NCI-H1092 treated with DMSO at 0.1 percent for 48 hours (cell line): ENCODE data around the gene COL13A1.
A peak's percentile ranks its signal among the peaks of the same experiment; 100 is the strongest.

Experiments used
- DNase-seq: peaks from one replicate; lab custom pipeline; 2025; lab: John Stamatoyannopoulos, UW

Gene COL13A1

DNA sequence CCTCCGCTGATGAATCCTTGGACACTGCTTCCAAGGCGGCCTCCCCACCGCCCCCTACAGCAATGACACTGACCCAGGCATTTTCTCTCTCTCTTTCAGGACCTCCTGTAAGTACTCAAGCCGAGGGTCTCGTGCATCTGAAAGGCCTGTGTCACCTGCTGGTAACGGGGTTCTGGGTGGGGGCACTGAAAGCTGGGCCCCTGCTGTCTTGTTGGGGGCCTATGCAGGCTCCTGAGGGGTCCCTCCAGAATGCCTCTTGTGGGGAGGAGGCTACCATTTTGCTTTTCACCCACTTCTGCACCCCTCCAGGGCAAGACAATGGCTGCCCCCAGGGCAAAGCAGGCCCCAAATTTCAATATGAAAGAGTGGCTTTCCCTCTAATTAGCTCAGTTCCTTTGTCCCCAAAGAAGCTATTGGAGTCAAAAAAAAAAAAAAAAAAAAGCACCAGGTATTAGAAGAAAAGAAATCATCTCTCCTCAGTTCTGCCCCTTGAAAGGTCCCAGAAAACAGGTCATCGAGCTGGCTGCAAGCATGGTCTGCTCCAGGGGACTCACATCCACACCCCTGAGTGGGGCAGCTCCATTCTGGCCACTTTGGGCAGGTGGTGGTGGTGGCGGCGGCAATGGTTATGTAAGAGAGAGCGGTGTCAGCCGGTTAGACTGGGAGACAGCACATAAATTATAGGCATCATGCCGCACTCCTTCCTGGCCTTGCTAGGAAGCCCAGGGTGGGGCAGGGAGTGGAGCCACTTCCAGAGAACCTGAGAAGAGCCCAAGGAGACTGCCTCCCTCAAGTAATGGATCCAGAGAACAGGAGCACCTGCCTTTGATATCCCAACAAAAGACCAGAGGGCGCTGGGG lies 66.2 kb downstream of the COL13A1 start:
- DNase-seq: no peak

DNA sequence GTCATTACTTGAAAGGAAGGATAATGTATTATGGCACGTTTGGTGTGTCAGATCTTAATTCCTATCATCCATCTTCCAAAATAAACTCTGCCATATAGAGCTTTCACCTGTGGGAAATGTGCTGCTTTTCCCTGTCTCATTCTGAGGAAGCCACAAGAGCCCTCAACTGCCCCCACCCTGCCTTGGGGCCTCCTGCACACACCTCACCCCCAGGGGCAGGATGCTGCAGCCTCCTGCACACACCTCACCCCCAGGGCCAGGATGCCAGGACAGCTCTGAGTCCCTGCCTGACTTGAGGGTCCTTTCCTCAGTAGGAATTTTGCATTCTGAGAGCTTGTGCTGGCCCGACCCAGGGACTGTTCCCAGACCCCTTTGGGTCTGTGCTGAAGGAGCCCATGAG lies 67.1 kb downstream of the COL13A1 start:
- DNase-seq: no peak

DNA sequence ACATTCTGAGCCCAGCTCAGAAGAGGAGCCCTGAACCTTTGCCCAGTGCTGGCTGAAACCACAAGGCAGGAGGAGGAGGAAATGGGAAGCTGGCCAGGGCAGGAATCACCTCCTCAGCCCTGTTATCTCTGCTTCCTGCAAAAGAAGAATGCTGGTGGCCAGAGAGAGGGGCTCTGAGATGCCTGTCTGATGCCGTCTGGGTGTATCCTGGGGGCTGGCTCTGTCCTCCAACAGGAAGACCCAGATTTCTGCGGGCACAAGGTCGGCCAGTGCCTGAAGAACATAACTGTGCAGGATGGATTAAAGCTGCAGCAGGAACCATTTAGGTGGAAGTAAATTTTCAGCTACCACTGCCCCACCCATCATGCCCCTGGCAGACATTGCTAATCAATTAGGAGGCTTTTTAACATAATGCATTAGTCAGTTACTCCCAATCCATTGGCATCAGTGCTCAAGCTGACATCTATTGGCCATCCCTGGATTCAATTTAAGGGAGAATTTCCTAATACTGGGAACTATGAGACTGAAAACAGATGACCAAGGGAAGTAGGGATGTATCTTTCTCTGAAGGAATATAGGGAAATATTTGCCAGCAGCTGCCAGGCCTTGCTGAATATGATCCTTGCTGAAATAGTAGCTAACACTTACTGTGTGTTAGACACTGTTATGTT lies 67.7 kb downstream of the COL13A1 start:
- no peak for DNase-seq

GRCh38 chr10:69870591-69870990 lies 68.9 kb downstream of the COL13A1 start:
- DNase-seq: no peak

DNA sequence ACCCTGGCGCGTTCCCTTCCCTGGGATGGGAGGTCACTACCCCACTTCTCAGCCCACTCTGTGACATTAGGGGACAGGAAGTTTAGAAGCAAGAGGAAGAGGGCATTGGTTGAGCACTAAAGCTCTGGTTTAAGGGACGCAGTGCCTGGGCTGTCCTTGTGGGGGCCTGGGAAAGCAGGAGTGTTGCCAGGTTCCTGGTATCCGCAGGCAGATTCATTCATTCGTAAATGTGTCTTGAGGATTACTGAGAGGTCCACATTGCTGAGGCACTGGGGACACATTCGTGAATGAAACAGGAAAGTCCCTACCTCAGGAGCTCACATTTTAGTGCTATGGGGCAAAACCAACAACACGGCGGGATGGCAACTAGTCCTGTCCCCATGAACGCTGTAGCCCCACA lies 69.4 kb downstream of the COL13A1 start:
- no peak for DNase-seq

- DNase-seq: no peak
Measured at GRCh38 chr10:69872323-69872722, 70.6 kb downstream of the COL13A1 start.

DNA sequence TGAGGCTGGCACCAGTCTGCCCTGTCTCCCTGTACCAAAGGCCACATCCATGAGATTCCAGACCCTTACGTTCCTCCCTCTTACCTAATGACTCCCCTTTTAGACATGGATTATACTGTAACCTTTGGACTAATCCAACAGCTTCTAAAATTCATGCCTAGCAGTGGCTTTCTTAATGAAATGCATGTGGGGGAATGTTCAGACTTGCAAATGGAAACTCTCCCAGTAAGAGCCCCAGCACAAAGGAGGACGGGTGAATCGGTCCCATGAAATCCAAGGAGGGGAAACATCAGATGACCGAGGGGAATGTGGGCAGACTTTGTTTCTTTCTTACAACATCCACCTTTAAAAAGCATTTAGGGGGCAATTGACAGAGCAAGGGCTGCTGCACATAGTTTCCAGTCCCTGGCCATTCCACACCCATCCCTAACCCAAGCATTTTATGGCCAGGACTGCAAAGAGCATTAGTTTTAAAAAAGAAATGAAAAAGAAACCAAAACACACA lies 71.5 kb downstream of the COL13A1 start:
- no peak for DNase-seq

DNA sequence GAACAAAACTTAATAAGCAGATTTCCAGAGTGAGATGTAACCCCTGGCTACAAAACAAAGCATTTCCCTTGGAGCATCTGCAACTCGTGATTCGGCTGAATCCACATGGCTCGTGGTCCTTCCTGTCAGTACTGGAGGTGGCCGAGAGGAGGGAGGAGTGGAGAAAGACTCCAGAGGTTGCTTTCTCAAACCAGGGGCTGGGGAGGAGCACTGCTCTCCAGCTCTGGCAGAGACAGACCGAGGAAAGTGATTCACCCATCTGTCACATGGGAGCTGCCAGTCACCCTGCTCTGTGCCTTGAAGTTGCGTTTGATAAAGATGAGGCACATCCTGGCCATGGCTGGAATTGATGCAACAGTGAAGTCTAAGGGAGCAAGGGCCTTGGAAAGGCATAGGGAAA lies 72.7 kb downstream of the COL13A1 start:
- DNase-seq: no peak

DNA sequence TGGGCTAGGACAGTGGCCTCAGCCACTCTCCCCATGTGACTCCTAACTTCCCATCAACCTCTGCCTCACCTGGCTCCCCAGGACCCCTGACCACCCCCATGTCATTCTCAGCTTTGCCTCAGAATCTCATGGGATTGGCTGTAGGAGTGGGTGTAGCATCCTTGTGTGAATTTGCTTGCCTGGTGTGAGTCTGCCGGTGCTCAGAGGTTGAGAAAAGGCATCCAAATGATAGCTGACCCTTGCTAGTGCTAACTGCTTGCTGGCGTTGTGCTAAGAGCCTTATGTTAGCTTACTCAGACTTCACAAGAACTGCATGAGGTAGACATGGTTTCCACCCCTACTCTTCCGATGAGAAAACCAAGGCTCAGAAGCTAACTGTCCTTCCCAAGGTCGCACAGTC lies 74.2 kb downstream of the COL13A1 start:
- no peak for DNase-seq

- DNase-seq: no peak
Measured at GRCh38 chr10:69876286-69876685, 74.6 kb downstream of the COL13A1 start.

DNA sequence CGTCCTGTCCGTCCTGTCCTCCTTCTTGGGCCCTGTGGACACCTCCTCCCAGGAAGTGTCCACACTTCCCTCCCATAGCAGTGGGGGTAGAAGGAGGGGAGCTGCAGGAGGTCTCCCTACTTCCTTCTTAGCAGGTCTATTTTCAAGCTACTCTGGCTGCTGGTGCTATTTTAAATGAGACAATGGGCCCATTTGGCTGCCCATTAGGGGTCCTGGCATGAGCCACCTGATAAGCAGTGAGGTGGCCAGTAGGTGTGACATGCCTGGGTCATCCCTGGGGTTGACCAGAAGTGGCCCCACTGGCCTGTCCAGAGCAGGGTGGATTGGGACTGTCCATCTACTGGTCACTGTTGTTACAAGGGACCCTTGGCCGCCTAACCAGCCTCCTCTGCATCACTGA lies 75.2 kb downstream of the COL13A1 start:
- DNase-seq: no peak

- no peak for DNase-seq
Measured at GRCh38 chr10:69878038-69878437, 76.3 kb downstream of the COL13A1 start.

GRCh38 chr10:69878951-69879350 lies 77.2 kb downstream of the COL13A1 start:
- no peak for DNase-seq

GRCh38 chr10:69879634-69880257 lies 78.0 kb downstream of the COL13A1 start:
- no peak for DNase-seq

DNA sequence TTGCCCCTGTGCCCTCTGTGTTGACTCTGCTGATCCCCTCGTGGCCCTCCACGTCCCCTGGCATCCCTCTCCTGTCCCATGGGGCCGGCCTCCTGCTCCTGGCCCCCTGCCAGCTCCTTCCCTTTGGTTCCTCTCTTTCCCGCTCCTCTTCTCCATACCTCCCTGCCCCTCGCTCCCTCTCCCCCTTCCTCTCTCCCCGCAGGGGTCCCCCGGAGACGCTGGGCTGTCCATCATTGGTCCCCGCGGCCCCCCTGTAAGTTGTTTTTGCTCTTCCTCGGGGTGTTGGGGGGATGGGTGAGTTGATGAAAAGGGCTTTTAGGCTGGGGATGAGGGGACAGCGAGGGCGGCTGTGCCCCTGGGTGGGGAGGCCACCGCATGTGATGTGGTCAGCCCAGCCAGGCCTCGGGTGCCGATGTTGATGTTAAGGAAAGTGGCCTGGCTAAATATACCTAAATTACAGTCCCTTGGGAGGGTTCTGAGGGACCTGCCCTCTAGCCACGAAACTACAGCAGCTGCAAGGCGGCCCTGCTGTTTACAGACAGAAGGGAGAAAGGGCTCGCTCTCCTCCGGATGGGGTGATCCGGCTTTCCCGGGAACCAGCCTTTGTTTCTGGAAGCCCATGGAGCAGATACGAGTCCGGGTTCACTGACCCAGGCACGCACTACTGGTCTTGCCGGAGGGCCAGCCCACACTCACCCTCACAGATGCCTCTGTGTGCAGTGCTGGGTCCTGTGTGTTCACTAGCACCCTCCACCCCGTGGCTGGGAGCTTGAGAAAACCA lies 78.8 kb downstream of the COL13A1 start:
- DNase-seq: no peak

DNA sequence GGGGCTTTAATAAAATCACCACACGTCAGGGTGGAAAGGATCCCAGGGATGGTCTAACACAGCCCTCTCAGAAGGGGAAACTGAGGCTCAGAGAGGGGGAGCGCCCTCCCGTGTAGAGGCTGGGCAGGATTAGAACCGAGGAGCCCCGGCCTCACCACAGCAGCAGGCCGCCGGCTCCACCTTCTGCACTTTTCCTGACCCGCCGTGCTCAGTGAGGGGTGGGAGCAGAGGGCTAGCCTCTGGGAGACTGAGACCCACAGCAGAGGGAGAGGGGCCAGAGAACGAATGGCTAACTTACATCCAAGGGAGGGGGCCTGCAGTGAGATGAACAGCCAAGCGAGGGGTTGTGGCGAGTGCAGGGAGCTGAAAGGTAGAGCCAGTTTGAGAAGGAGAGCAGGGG lies 79.5 kb downstream of the COL13A1 start:
- no peak for DNase-seq

DNA sequence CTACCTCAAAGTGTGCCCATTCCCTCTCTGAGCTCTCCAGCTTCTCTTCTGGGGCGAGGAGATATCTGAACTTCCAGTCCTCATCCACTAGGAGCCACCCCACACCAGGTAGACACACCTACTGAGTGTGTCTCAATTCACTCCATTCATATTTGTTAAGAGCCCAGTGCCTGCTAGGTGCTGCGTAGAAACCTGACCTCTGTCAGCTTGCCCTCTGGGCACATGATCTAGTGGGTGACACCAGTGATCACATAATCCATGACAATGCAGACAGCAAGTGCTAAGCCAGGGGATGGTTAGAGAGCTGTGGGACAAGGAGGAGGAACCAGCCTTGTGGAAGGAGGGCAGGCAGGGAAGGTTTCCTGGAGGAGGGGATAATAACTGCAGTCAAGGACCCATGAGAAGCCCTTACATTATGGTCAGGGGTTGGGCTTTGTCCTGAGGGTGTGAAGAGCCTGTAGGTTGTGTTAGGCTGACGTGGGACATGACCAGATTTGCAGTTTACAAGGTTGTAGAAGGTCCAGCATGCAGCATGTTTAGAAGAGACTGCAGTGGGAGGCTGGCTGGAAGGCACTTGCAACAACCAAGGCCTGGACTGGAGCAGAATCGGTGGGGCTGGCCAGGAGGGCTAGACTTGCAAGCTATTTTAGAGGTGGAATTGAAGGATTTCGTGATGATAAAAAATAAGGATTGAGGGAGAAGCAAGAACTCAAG lies 81.8 kb downstream of the COL13A1 start:
- peak; percentile 28 for DNase-seq

DNA sequence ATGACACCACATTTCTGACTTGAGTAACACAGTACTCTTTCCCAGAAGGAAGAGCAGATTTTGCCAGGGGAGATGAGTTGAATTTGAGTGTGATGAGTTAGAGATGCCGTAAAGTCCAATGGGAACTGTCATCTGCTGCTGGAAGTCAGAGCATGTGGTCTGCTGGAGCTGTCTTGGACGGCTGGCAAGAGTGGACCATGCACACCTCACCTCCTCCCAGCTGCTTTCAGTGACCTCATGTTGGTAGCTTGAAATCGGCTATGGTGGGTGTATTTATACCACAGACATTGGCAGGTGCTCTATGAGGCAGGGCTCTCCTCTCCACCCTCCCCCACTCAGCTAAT lies 82.3 kb downstream of the COL13A1 start:
- DNase-seq: no peak

DNA sequence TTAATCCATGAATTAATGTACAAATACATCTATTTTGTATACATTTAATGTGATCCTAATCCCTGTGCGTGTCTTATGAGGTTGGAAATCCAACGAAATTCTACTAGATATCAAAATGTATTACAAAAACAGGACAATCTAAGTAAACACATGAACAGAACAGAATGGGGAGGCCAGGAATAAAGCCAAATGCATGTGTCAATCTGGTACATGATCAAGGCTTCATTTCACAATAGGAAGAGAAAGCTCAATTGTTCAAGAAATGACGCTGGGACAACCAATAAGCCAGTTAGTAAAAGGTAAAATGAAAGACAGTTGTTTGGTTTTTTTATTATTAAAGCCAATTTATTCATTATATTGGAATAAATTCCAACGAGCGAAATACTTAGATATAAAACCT lies 83.0 kb downstream of the COL13A1 start:
- no peak for DNase-seq

- no peak for DNase-seq
Measured at GRCh38 chr10:69885379-69886013, 83.8 kb downstream of the COL13A1 start.
